SK-N-SH treated with all-trans-retinoic acid at 6 μM for 48 hours (cell line): Measurements from ENCODE around the gene NCAM1.

Source experiments
- ARNTL ChIP-seq: fragments of 450-650 bp; formaldehyde crosslinking; IDR thresholded peaks from 2 replicates; pipeline ENCODE4 v1.5.0; 2020; ENCODE audit warnings: low read depth, mild to moderate bottlenecking, moderate library complexity, borderline replicate concordance
- CREB5 ChIP-seq: fragments of 250-450 bp; sonication (Bioruptor Pico); IDR thresholded peaks from 2 replicates; pipeline ENCODE4 v1.5.1; 2020; ENCODE audit warnings: low read depth, mild to moderate bottlenecking, moderate library complexity
- ESRRG ChIP-seq: fragments of 250-450 bp; sonication (Bioruptor Pico); IDR thresholded peaks from 2 replicates; pipeline ENCODE4 v1.6.1; 2021; ENCODE audit warnings: mild to moderate bottlenecking
- GLIS3 ChIP-seq: fragments of 250-450 bp; sonication (Bioruptor Pico); IDR thresholded peaks from 2 replicates; pipeline ENCODE4 v1.5.0; 2020; ENCODE audit warnings: mild to moderate bottlenecking, moderate library complexity
- PATZ1 ChIP-seq: fragments of 250-450 bp; sonication (Bioruptor Pico); IDR thresholded peaks from 2 replicates; pipeline ENCODE4 v1.8.0; 2020; ENCODE audit warnings: mild to moderate bottlenecking, moderate library complexity, borderline replicate concordance
- POU6F1 ChIP-seq: fragments of 250-450 bp; sonication (Bioruptor Pico); IDR thresholded peaks from 2 replicates; pipeline ENCODE4 v1.8.0; 2021; ENCODE audit warnings: low read depth, mild to moderate bottlenecking, moderate library complexity, borderline replicate concordance
- TCF4 ChIP-seq: fragments of 250-450 bp; sonication (Bioruptor Pico); IDR thresholded peaks from 2 replicates; pipeline ENCODE4 v1.8.0; 2021; ENCODE audit warnings: mild to moderate bottlenecking, moderate library complexity, borderline replicate concordance
- ZC3H10 ChIP-seq: fragments of 250-450 bp; sonication (Bioruptor Pico); IDR thresholded peaks from 2 replicates; pipeline ENCODE4 v1.5.1; 2021; ENCODE audit warnings: mild to moderate bottlenecking, moderate library complexity
- ZFP30 ChIP-seq: fragments of 450-650 bp; formaldehyde crosslinking; IDR thresholded peaks from 2 replicates; pipeline ENCODE4 v1.5.0; 2022; ENCODE audit warnings: mild to moderate bottlenecking, moderate library complexity
- ZNF8 ChIP-seq: fragments of 450-650 bp; formaldehyde crosslinking; IDR thresholded peaks from 2 replicates; pipeline ENCODE4 v1.5.0; 2020; ENCODE audit warnings: mild to moderate bottlenecking, moderate library complexity

GRCh38 chr11:113198972-113199661 is 237.9 kb downstream of the NCAM1 start:
- TF ChIP-seq ESRRG (CRISPR knock-in tag) (no peak), POU6F1 (CRISPR knock-in tag) (no peak), ZNF8 (CRISPR knock-in tag) (no peak), ZC3H10 (no peak), ARNTL (no peak), TCF4 (no peak), PATZ1 (no peak), CREB5 (CRISPR knock-in tag) (no peak), GLIS3 (CRISPR knock-in tag) (no peak), ZFP30 (CRISPR knock-in tag) (no peak)
